GM12892 (cell line): ENCODE measurements around the gene IGSF22.

Source experiments
- POLR2A ChIP-seq: IDR thresholded peaks from 2 replicates; pipeline ENCODE4 v1.6.1; 2011; ENCODE audit warnings: low read depth, low read length, control low read depth
- TAF1 ChIP-seq: IDR thresholded peaks from 2 replicates; pipeline ENCODE4 v1.6.1; 2011; ENCODE audit warnings: low read depth, mild to moderate bottlenecking, control low read depth, low read length, borderline replicate concordance

DNA sequence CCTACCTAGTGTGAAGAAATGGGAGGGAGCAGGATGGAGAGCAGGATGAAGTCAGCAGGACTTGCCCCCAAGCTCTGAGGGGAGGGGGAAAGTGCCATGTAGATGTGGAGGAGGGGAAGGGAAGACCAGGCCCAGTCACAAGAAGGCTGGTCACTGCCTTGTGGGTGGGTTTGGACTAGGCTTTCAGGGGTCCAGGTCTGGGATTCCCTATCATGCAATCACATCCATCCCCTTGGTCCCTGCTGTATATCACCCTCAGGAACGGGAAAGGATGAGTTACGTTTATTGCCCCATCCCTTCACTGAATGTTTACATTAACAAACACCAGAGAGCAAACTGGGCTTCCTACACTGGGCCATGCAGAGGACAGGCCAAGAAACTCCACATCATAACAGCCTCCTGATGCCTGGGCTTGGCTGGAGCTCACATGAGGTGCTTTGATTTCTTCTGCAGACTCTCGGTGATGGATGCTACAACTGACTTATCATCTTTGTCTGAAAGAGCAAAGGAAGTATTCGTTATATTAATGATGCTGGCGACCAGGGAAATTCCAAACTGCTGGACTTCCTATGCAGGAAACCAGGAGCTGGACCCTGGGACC lies 21.8 kb downstream of the IGSF22 start:
- TF ChIP-seq POLR2A, result no peak
- no peak for TF ChIP-seq TAF1
